Prostate gland (tissue), 2 donors: ENCODE data around the gene PRDM11. TPM values are rescaled to one million over a fixed set of nuclear protein-coding genes. Genes with fewer than 3 reads are reported as not detected.

Source experiments
- DNase-seq: peaks from one replicate; pipeline ENCODE4 v3.0.0-alpha.2; 2019; ENCODE audit warnings: low spot score
- H3K27ac ChIP-seq, 2 donors: fragments of 200-600 bp; sonication (generic); 2 replicates each; pipeline ENCODE4 v1.5.1; 2017 to 2019
- H3K27me3 ChIP-seq: fragments of 200-600 bp; sonication (generic); replicated peaks from 2 replicates; pipeline ENCODE4 v1.5.1; 2019; ENCODE audit not compliant: insufficient read depth
- H3K36me3 ChIP-seq, 2 donors: fragments of 200-600 bp; sonication (generic); 1 replicate in 1 of 2; 2 replicates in 1 of 2; pipeline versions ENCODE4 v1.5.1 to v1.8.1; 2017 to 2019
- H3K4me1 ChIP-seq: fragments of 200-600 bp; sonication (generic); replicated peaks from 2 replicates; pipeline ENCODE4 v1.5.1; 2019
- H3K4me3 ChIP-seq, 2 donors: fragments of 200-600 bp; sonication (generic); 2 replicates each; pipeline ENCODE4 v1.5.1; 2017 to 2019
- H3K9me3 ChIP-seq: fragments of 200-600 bp; sonication (generic); 2 replicates; pipeline ENCODE4 v1.5.1; 2017
- CTCF ChIP-seq, 4 experiments: fragments of 200-600 bp in 2 of 4; fragments of 450-650 bp in 2 of 4; sonication (generic) in 2 of 4; IDR thresholded peaks; 1 replicate in 3 of 4; 2 replicates in 1 of 4; pipeline ENCODE4 v1.5.1; 2016 to 2019; ENCODE audit warnings: antibody characterized with exemption in 4 of 4, mild to moderate bottlenecking in 2 of 4, moderate library complexity in 2 of 4
- POLR2A ChIP-seq: fragments of 450-650 bp; IDR thresholded peaks from one replicate; pipeline ENCODE4 v1.6.1; 2016; ENCODE audit warnings: antibody characterized with exemption, mild to moderate bottlenecking
- POLR2AphosphoS5 ChIP-seq: sonication (generic); formaldehyde crosslinking; IDR thresholded peaks from one replicate; pipeline ENCODE4 v1.6.1; 2017; ENCODE audit warnings: antibody characterized with exemption
- WGBS: methylation state at CpG from one replicate; pipeline ENCODE4 v1.1.5; 2018; 5-methylcytosine and 5-hydroxymethylcytosine counted together
- intact Hi-C: fragments of 100-400 bp; cut with DNase I; formaldehyde crosslinking; loops from one replicate; pipeline ENCODE4 v1.14.2; 2022
- total RNA-seq, 2 donors: library from RNA; depleted of rRNA; stranded (reverse); fragments of >200 nt; gene quantifications; one replicate each; pipeline ENCODE4 v1.1.0, GENCODE V29; 2016

PRDM11 gene
- total RNA-seq, 2 donors from 2014 or later = 13.1 to 15.3 TPM

- Histone ChIP-seq H3K27ac (no peak overlapping the region), H3K36me3 (no peaks in the 10 kb centered on the region), H3K4me3 (no peak overlapping the region), H3K4me1 (no peaks in the 10 kb centered on the region), H3K27me3 (no peaks in the 10 kb centered on the region), H3K9me3 (no peaks in the 10 kb centered on the region)
- no peak for TF ChIP-seq CTCF (IDR thresholded peaks at IDR 0.05)
- TF ChIP-seq POLR2AphosphoS5 = no peak
- no peak for TF ChIP-seq POLR2A
- 47% methylated on average over 2 of the region's 2 CpGs for WGBS
- intact Hi-C loops = no loop called here
- DNase-seq = no peak
Measured at GRCh38 chr11:45272701-45273100, 126.3 kb downstream of the PRDM11 start.

- no peaks in the 10 kb centered on the region for H3K27me3 ChIP-seq
- H3K27ac ChIP-seq = no peak overlapping the region
- H3K36me3 ChIP-seq = no peaks in the 10 kb centered on the region
- H3K4me3 ChIP-seq = no peak overlapping the region
- WGBS = 86% methylated on average over 6 of the region's 6 CpGs
- no peak for TF ChIP-seq POLR2A
- TF ChIP-seq POLR2AphosphoS5 = no peak
- TF ChIP-seq CTCF (IDR thresholded peaks at IDR 0.05) = no peak
- DNase-seq = no peak
- H3K4me1 ChIP-seq = no peaks in the 10 kb centered on the region
- no peaks in the 10 kb centered on the region for H3K9me3 ChIP-seq
- intact Hi-C loops = no loop called here
Measured at GRCh38 chr11:45273509-45273908, 127.1 kb downstream of the PRDM11 start.

DNA sequence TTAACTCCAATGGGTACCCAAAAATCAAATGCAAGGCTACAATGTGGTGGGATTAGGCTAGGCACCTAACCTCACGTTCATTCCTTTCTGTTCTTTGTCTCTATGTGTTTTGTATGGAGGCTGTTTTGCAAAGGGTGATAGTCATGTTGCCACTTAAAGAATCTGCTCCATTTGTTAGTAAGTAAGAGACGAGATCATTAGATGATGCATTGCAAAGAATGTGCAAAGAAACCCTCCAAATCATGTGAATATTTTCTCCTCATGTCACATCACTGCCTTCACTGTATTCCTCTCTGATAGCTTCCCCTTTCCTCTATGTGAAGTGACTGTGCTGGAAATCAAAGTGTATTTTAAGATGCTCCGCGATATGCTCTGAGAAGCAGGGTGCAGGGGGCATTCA is 127.8 kb downstream of the PRDM11 start:
- H3K4me3 ChIP-seq = no peak overlapping the region
- H3K27me3 ChIP-seq = no peaks in the 10 kb centered on the region
- no peaks in the 10 kb centered on the region for H3K4me1 ChIP-seq
- 70% methylated on average over 4 of the region's 4 CpGs for WGBS
- H3K36me3 ChIP-seq = no peaks in the 10 kb centered on the region
- DNase-seq = no peak
- H3K27ac ChIP-seq = no peak overlapping the region
- intact Hi-C loops = no loop called here
- no peak for TF ChIP-seq CTCF (IDR thresholded peaks at IDR 0.05)
- no peak for TF ChIP-seq POLR2A
- no peak for TF ChIP-seq POLR2AphosphoS5
- H3K9me3 ChIP-seq = no peaks in the 10 kb centered on the region

DNA sequence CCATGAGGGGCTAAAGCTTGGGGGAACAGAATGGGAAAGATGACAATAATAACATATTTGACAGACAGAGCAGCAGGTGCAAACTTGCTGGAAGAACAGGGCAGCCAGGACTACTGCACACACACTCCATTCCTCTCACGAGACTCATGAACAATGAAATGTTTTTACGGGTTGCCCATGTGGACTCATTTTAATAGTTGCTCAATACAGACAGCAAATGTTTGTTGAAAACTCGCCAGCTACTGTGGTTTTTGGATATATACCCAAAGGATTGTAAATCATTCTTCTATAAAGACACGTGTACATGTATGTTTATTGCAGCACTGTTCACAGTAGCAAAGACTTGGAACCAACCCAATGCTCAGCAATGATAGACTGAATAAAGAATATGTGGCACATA is 129.4 kb downstream of the PRDM11 start:
- Histone ChIP-seq H3K36me3 (no peaks in the 10 kb centered on the region), H3K9me3 (no peaks in the 10 kb centered on the region), H3K4me1 (no peaks in the 10 kb centered on the region), H3K4me3 (no peak overlapping the region), H3K27ac (no peak overlapping the region), H3K27me3 (no peaks in the 10 kb centered on the region)
- 31% methylated on average over 4 of the region's 4 CpGs for WGBS
- DNase-seq = peak; percentile 42
- intact Hi-C loops = no loop called here
- TF ChIP-seq CTCF (IDR thresholded peaks at IDR 0.05) = no peak
- no peak for TF ChIP-seq POLR2A
- TF ChIP-seq POLR2AphosphoS5 = peak; percentile 62

- 84% methylated on average over 4 of the region's 4 CpGs for WGBS
- H3K9me3 ChIP-seq = no peaks in the 10 kb centered on the region
- DNase-seq = no peak
- H3K36me3 ChIP-seq = no peaks in the 10 kb centered on the region
- H3K27me3 ChIP-seq = no peaks in the 10 kb centered on the region
- intact Hi-C loops = no loop called here
- H3K4me3 ChIP-seq = no peak overlapping the region
- TF ChIP-seq CTCF (IDR thresholded peaks at IDR 0.05) (no peak), POLR2AphosphoS5 (no peak), POLR2A (no peak)
- H3K27ac ChIP-seq = no peak overlapping the region
- no peaks in the 10 kb centered on the region for H3K4me1 ChIP-seq
Measured at GRCh38 chr11:45278714-45279113, 132.3 kb downstream of the PRDM11 start.
